H1 (cell line): ENCODE results near the gene CENPP. TPM values are rescaled to one million over a fixed set of nuclear protein-coding genes. Genes with fewer than 3 reads are reported as not detected.

ENCODE experiments used
- CTCF ChIA-PET: fragments of 300-600 bp; sonication (Branson Sonifier 250); formaldehyde crosslinking; loops from one replicate; lab custom pipeline; 2021; ENCODE audit not compliant: partially characterized antibody; lab: Charles Lee
- POLR2A ChIA-PET: fragments of 300-600 bp; sonication (Branson Sonifier 250); formaldehyde crosslinking; loops from one replicate; lab custom pipeline; 2021; ENCODE audit warnings: inconsistent platforms; ENCODE audit not compliant: partially characterized antibody; lab: Charles Lee
- DNase-seq, 2 experiments: peaks; one replicate each; pipeline versions ENCODE4 v3.0.0 to v3.0.0-alpha.2; 2010 to 2022; ENCODE audit warnings: low spot score in 2 of 2, low read depth in 1 of 2, mixed read lengths in 1 of 2
- FAIRE-seq: peaks from 2 replicates; lab custom pipeline; 2011; peaks lifted over from hg19 to GRCh38; lab: Jason Lieb, UNC
- H2AFZ ChIP-seq: 2 replicates; pipeline ENCODE4 v1.8.1; 2012; ENCODE audit warnings: low read length, inconsistent platforms
- H2AK5ac ChIP-seq: 2 replicates; pipeline ENCODE4 v1.6.1; 2013; ENCODE audit warnings: low read depth, low read length
- H2BK120ac ChIP-seq: replicated peaks from 2 replicates; pipeline ENCODE3; 2013; ENCODE audit warnings: low read depth, low read length, inconsistent platforms
- H2BK12ac ChIP-seq: 2 replicates; pipeline ENCODE4 v1.6.1; 2013; ENCODE audit warnings: low read depth, low read length
- H2BK15ac ChIP-seq: 2 replicates; pipeline ENCODE4 v1.6.1; 2013; ENCODE audit warnings: low read length
- H2BK20ac ChIP-seq: 2 replicates; pipeline ENCODE4 v1.6.1; 2013; ENCODE audit warnings: low read length
- H2BK5ac ChIP-seq: 2 replicates; pipeline ENCODE4 v1.6.1; 2013; ENCODE audit warnings: low read depth, low read length
- H3K14ac ChIP-seq: 2 replicates; pipeline ENCODE4 v1.6.1; 2013; ENCODE audit warnings: inconsistent platforms; ENCODE audit not compliant: insufficient read length
- H3K18ac ChIP-seq: 2 replicates; pipeline ENCODE4 v1.6.1; 2013; ENCODE audit warnings: low read length; ENCODE audit errors: extremely low read depth
- H3K23ac ChIP-seq: 2 replicates; pipeline ENCODE4 v1.6.1; 2013; ENCODE audit warnings: inconsistent platforms; ENCODE audit not compliant: insufficient read length
- H3K23me2 ChIP-seq: 2 replicates; pipeline ENCODE4 v1.6.1; 2013; ENCODE audit warnings: low read depth, low read length
- H3K27ac ChIP-seq: 2 replicates; pipeline ENCODE4 v1.6.1; 2011; ENCODE audit warnings: low read depth, low read length, inconsistent platforms
- H3K27me3 ChIP-seq, 4 experiments: replicated peaks in 1 of 4; 1 replicate in 1 of 4; 2 replicates in 3 of 4; pipeline versions ENCODE4 v1.6.1 to v1.8.1; 2011 to 2013; ENCODE audit warnings: low read length in 3 of 4, mild to moderate bottlenecking in 3 of 4, inconsistent platforms in 2 of 4, mixed read lengths in 2 of 4, moderate library complexity in 1 of 4; ENCODE audit not compliant: control insufficient read depth in 3 of 4, insufficient read depth in 3 of 4; ENCODE audit errors: extremely low read depth in 1 of 4
- H3K36me3 ChIP-seq, 4 experiments: 2 replicates each; pipeline versions ENCODE4 v1.6.1 to v1.8.1; 2011 to 2013; ENCODE audit warnings: mild to moderate bottlenecking in 4 of 4, low read length in 3 of 4, moderate library complexity in 2 of 4, control low read depth in 1 of 4, inconsistent platforms in 1 of 4; ENCODE audit not compliant: insufficient read depth in 4 of 4, control insufficient read depth in 2 of 4
- H3K4ac ChIP-seq: replicated peaks from 2 replicates; pipeline ENCODE3; 2013; ENCODE audit warnings: low read length, low read depth, mixed read lengths, inconsistent platforms; ENCODE audit not compliant: insufficient read length
- H3K4me1 ChIP-seq, 4 experiments: replicated peaks in 1 of 4; 1 replicate in 1 of 4; 2 replicates in 3 of 4; pipeline versions ENCODE4 v1.6.1 to v1.8.1; 2011 to 2013; ENCODE audit warnings: low read length in 3 of 4, inconsistent platforms in 2 of 4, mixed read lengths in 1 of 4; ENCODE audit not compliant: insufficient read depth in 4 of 4, control insufficient read depth in 3 of 4
- H3K4me2 ChIP-seq, 2 experiments: 2 replicates each; pipeline versions ENCODE4 v1.6.1 to v1.8.1; 2011 to 2013; ENCODE audit warnings: low read depth in 2 of 2, low read length in 2 of 2, control low read depth in 1 of 2, inconsistent platforms in 1 of 2, mild to moderate bottlenecking in 1 of 2; ENCODE audit not compliant: insufficient read depth in 1 of 2
- H3K4me3 ChIP-seq, 4 experiments: fragments of 200-600, 300-600 bp in 1 of 4; sonication (generic), shearing (Covaris generic), sonication (Bioruptor Twin) in 1 of 4; 2 replicates each; pipeline versions ENCODE4 v1.5.1 to v1.8.1; 2011 to 2016; ENCODE audit warnings: low read length in 4 of 4, low read depth in 3 of 4, control low read depth in 2 of 4, inconsistent platforms in 2 of 4, mild to moderate bottlenecking in 2 of 4, mixed read lengths in 1 of 4, moderate library complexity in 1 of 4; ENCODE audit not compliant: insufficient read depth in 2 of 4; ENCODE audit errors: extremely low read depth in 1 of 4
- H3K56ac ChIP-seq: replicated peaks from 2 replicates; pipeline ENCODE3; 2013; ENCODE audit warnings: low read depth, mild to moderate bottlenecking, mixed read lengths, low read length, inconsistent platforms; ENCODE audit not compliant: insufficient read length
- H3K79me1 ChIP-seq: 2 replicates; pipeline ENCODE4 v1.6.1; 2013; ENCODE audit warnings: low read depth, low read length, control low read depth
- H3K79me2 ChIP-seq, 2 experiments: 2 replicates each; pipeline versions ENCODE4 v1.6.1 to v1.8.1; 2012 to 2013; ENCODE audit warnings: low read length in 2 of 2, mild to moderate bottlenecking in 2 of 2, inconsistent platforms in 1 of 2; ENCODE audit not compliant: insufficient read depth in 2 of 2, control insufficient read depth in 1 of 2
- H3K9ac ChIP-seq, 4 experiments: replicated peaks in 1 of 4; 1 replicate in 1 of 4; 2 replicates in 3 of 4; pipeline versions ENCODE4 v1.6.1 to v1.8.1; 2011 to 2013; ENCODE audit warnings: low read depth in 3 of 4, low read length in 3 of 4, control low read depth in 2 of 4, mild to moderate bottlenecking in 2 of 4, moderate library complexity in 2 of 4, inconsistent platforms in 1 of 4; ENCODE audit errors: extremely low read depth in 1 of 4
- H3K9me3 ChIP-seq, 2 experiments: 2 replicates each; pipeline versions ENCODE4 v1.6.1 to v1.8.1; 2012 to 2013; ENCODE audit warnings: mild to moderate bottlenecking in 2 of 2, moderate library complexity in 2 of 2, control low read depth in 1 of 2, inconsistent platforms in 1 of 2, low read depth in 1 of 2, low read length in 1 of 2, mixed read lengths in 1 of 2; ENCODE audit not compliant: insufficient read depth in 2 of 2
- H4K20me1 ChIP-seq, 2 experiments: replicated peaks in 1 of 2; 2 replicates each; pipeline versions ENCODE3 to v1.8.1; 2011 to 2013; ENCODE audit warnings: inconsistent platforms in 2 of 2, low read length in 2 of 2, mild to moderate bottlenecking in 1 of 2; ENCODE audit not compliant: insufficient read depth in 2 of 2, control insufficient read depth in 1 of 2
- H4K5ac ChIP-seq: 2 replicates; pipeline ENCODE4 v1.6.1; 2013; ENCODE audit warnings: low read length, low read depth, mixed read lengths, inconsistent platforms; ENCODE audit not compliant: insufficient read length
- H4K8ac ChIP-seq: 2 replicates; pipeline ENCODE4 v1.8.0; 2013; ENCODE audit warnings: mild to moderate bottlenecking, moderate library complexity, low read length, inconsistent platforms; ENCODE audit not compliant: insufficient read depth; ENCODE audit errors: extremely low read depth
- H4K91ac ChIP-seq: replicated peaks from 2 replicates; pipeline ENCODE3; 2013; ENCODE audit warnings: low read length, mixed read lengths, inconsistent platforms; ENCODE audit not compliant: insufficient read length
- ASH2L ChIP-seq: fragments of 200-600, 300-600 bp; sonication (generic); IDR thresholded peaks from one replicate; pipeline ENCODE4 v1.7.1; 2017; ENCODE audit warnings: low read length
- ATF2 ChIP-seq: IDR thresholded peaks from 2 replicates; pipeline ENCODE4 v1.6.1; 2012; ENCODE audit warnings: low read length, inconsistent platforms
- BRCA1 ChIP-seq: IDR thresholded peaks from 2 replicates; pipeline ENCODE4 v1.6.1; 2012; ENCODE audit warnings: low read depth, low read length, improper control_type of control experiment
- CHD2 ChIP-seq: IDR thresholded peaks from 2 replicates; pipeline ENCODE4 v1.6.1; 2012; ENCODE audit warnings: low read length, improper control_type of control experiment
- EGR1 ChIP-seq: IDR thresholded peaks from 2 replicates; pipeline ENCODE4 v1.6.1; 2011; ENCODE audit warnings: low read depth, low read length, borderline replicate concordance
- JUN ChIP-seq: IDR thresholded peaks from 2 replicates; pipeline ENCODE4 v1.6.1; 2011; ENCODE audit warnings: low read depth, mild to moderate bottlenecking, improper control_type of control experiment, low read length
- JUND ChIP-seq: IDR thresholded peaks from 2 replicates; pipeline ENCODE4 v1.6.1; 2011; ENCODE audit warnings: mild to moderate bottlenecking, improper control_type of control experiment, low read length
- POLR2A ChIP-seq, 2 experiments: IDR thresholded peaks; 1 replicate in 1 of 2; 2 replicates in 1 of 2; pipeline ENCODE4 v1.6.1; 2011; ENCODE audit warnings: low read depth in 2 of 2, low read length in 2 of 2, mild to moderate bottlenecking in 2 of 2; ENCODE audit errors: control extremely low read depth in 1 of 2
- SP1 ChIP-seq: IDR thresholded peaks from 2 replicates; pipeline ENCODE4 v1.6.1; 2011; ENCODE audit warnings: low read depth, low read length
- SP2 ChIP-seq: IDR thresholded peaks from 2 replicates; pipeline ENCODE4 v1.6.1; 2012; ENCODE audit warnings: mild to moderate bottlenecking, low read length, inconsistent platforms
- USF2 ChIP-seq: IDR thresholded peaks from 2 replicates; pipeline ENCODE4 v1.6.1; 2011; ENCODE audit warnings: low read length, improper control_type of control experiment
- YY1 ChIP-seq: IDR thresholded peaks from 2 replicates; pipeline ENCODE4 v1.6.1; 2011; ENCODE audit warnings: low read depth, mild to moderate bottlenecking, low read length
- ZNF274 ChIP-seq: IDR thresholded peaks from 2 replicates; pipeline ENCODE4 v1.7.0; 2012; ENCODE audit warnings: low read length, borderline replicate concordance; ENCODE audit errors: extremely low read depth
- WGBS, 2 experiments: shearing (Covaris generic) in 1 of 2; methylation state at CpG; one replicate each; pipeline versions ENCODE4 v1.1.6 to v1.1.7; 2013 to 2015; ENCODE audit warnings: low lambda C conversion rate in 2 of 2, mixed read lengths in 2 of 2, inconsistent platforms in 1 of 2, low coverage in 1 of 2, missing lambda C conversion rate in 1 of 2; ENCODE audit not compliant: insufficient replicate concordance in 2 of 2, insufficient coverage in 1 of 2, insufficient read length in 1 of 2; ENCODE audit errors: extremely low coverage in 1 of 2, missing lambda C conversion rate in 1 of 2; 5-methylcytosine and 5-hydroxymethylcytosine counted together
- polyA plus RNA-seq, 7 experiments: library from polyadenylated mRNA; depleted of rRNA in 3 of 7; stranded (reverse) in 5 of 7; unstranded in 2 of 7; fragments of >200 nt in 5 of 7; fragments of 200-250 nt in 2 of 7; gene quantifications; 1 replicate in 5 of 7; 2 replicates in 1 of 7; 4 replicates in 1 of 7; pipeline versions ENCODE4 v1.2.1 to v1.2.3, GENCODE V29; 2011 to 2013; ENCODE audit warnings: missing spikeins in 2 of 7, mixed read lengths in 2 of 7
- total RNA-seq: library from RNA; stranded (reverse); fragmentation: NEBNext Ultra II Directional; extraction: Animal tissue kit (Norgen Biotek cat#: 25700); gene quantifications from 2 replicates; pipeline ENCODE4 v1.2.1, GENCODE V29; 2021

The CENPP gene
- total and polyA plus RNA-seq, 2 of the 8 experiments (the other 6 are each of a cell fraction or from before 2014, with no cell fraction given), result 2.7 to 10.8 TPM

GRCh38 chr9:92429836-92430235, 104.1 kb downstream of the CENPP start:
- Histone ChIP-seq H2BK12ac (no peak overlapping the region), H3K4me1 (no peaks in the 10 kb centered on the region), H4K8ac (no peak overlapping the region), H3K79me2 (no peaks in the 10 kb centered on the region), H2AFZ (no peak overlapping the region), H3K9ac (no peak overlapping the region), H3K36me3 (no peaks in the 10 kb centered on the region), H3K4ac (no peak overlapping the region), H3K23me2 (no peaks in the 10 kb centered on the region), H4K5ac (no peak overlapping the region), H3K18ac (no peak overlapping the region), H2AK5ac (no peak overlapping the region), H3K79me1 (no peaks in the 10 kb centered on the region), H4K91ac (no peak overlapping the region), H3K9me3 (no peaks in the 10 kb centered on the region), H3K56ac (no peak overlapping the region), H2BK20ac (no peak overlapping the region), H3K23ac (no peak overlapping the region), H2BK120ac (no peak overlapping the region), H2BK5ac (no peak overlapping the region), H3K27me3 (no peaks in the 10 kb centered on the region), H4K20me1 (no peaks in the 10 kb centered on the region), H3K14ac (no peak overlapping the region), H2BK15ac (no peak overlapping the region), H3K4me3 (no peak overlapping the region), H3K27ac (no peak overlapping the region), H3K4me2 (no peak overlapping the region)
- ChIA-PET CTCF (no interaction called here), POLR2A (no interaction called here)
- FAIRE-seq (no peak), DNase-seq (no peak)
- 81% methylated on average over 2 of the region's 2 CpGs; no CpG with 5 or more reads in 1 of the 2 experiments for WGBS, 2 experiments
- TF ChIP-seq USF2 (no peak), SP1 (no peak), CHD2 (no peak), YY1 (no peak), BRCA1 (no peak), ASH2L (no peak), EGR1 (no peak), JUN (no peak), ATF2 (no peak), ZNF274 (no peak), JUND (no peak), SP2 (no peak), POLR2A (IDR thresholded peaks at IDR 0.05; ENCODE audit: control extremely low read depth in 1 of 2, low read depth in 2 of 2, low read length in 2 of 2) (no peak)
